ENCODE results near the gene URB2. TPM values are rescaled to one million over a fixed set of nuclear protein-coding genes. Genes with fewer than 3 reads are reported as not detected.
"Not testable (repeated sequence)": the region's sequence is repeated elsewhere in the genome, so short reads cannot be mapped to it uniquely, and the experiment has no call there.

The URB2 gene
- polyA plus RNA-seq, 1 donor: 6.7 TPM

GRCh38 chr1:229613938-229614337, 12.1 kb upstream of the URB2 start:
- 67% methylated on average over 1 of the region's 5 CpGs for whole genome bisulfite sequencing (ENCODE audit: insufficient coverage, low lambda C conversion rate)
- no peak for DNase-seq
- Histone ChIP-seq H3K36me3 (ENCODE audit: control insufficient read depth, insufficient read depth, low read length) (peaks cover 52% of the 10 kb centered on the region), H3K4me3 (ENCODE audit: low read length) (no peak overlapping the region), H3K27ac (ENCODE audit: low read length) (no peak overlapping the region), H3K9me3 (ENCODE audit: control insufficient read depth, low read depth, low read length) (no peaks in the 10 kb centered on the region), H3K4me1 (ENCODE audit: control insufficient read depth, insufficient read depth, low read length) (no peaks in the 10 kb centered on the region), H3K27me3 (ENCODE audit: control insufficient read depth, insufficient read depth, low read length) (no peaks in the 10 kb centered on the region)

GRCh38 chr1:229614701-229615100, 11.3 kb upstream of the URB2 start:
- H3K27ac ChIP-seq (ENCODE audit: low read length): no peak overlapping the region
- no peak overlapping the region for H3K4me3 ChIP-seq (ENCODE audit: low read length)
- H3K9me3 ChIP-seq (ENCODE audit: control insufficient read depth, low read depth, low read length): no peaks in the 10 kb centered on the region
- DNase-seq: no peak
- WGBS (ENCODE audit: insufficient coverage, low lambda C conversion rate): 100% methylated on average over 1 of the region's 2 CpGs
- no peaks in the 10 kb centered on the region for H3K27me3 ChIP-seq (ENCODE audit: control insufficient read depth, insufficient read depth, low read length)
- no peaks in the 10 kb centered on the region for H3K4me1 ChIP-seq (ENCODE audit: control insufficient read depth, insufficient read depth, low read length)
- H3K36me3 ChIP-seq (ENCODE audit: control insufficient read depth, insufficient read depth, low read length): peaks cover 45% of the 10 kb centered on the region

- 86% methylated on average over 5 of the region's 11 CpGs for WGBS (ENCODE audit: insufficient coverage, low lambda C conversion rate)
Observed at GRCh38 chr1:229617351-229618100, 8.5 kb upstream of the URB2 start.

GRCh38 chr1:229619002-229619401, 7.0 kb upstream of the URB2 start:
- DNase-seq: no peak
- H3K27ac ChIP-seq (ENCODE audit: low read length): no peak overlapping the region
- H3K27me3 ChIP-seq (ENCODE audit: control insufficient read depth, insufficient read depth, low read length): no peaks in the 10 kb centered on the region
- H3K4me1 ChIP-seq (ENCODE audit: control insufficient read depth, insufficient read depth, low read length): no peaks in the 10 kb centered on the region
- H3K4me3 ChIP-seq (ENCODE audit: low read length): no peak overlapping the region
- peaks cover 5% of the 10 kb centered on the region for H3K36me3 ChIP-seq (ENCODE audit: control insufficient read depth, insufficient read depth, low read length)
- no peaks in the 10 kb centered on the region for H3K9me3 ChIP-seq (ENCODE audit: control insufficient read depth, low read depth, low read length)

More at GRCh38 chr1:229617351-229618100, 8.5 kb upstream of the URB2 start:
- no peak for DNase-seq
- Histone ChIP-seq H3K4me1 (ENCODE audit: control insufficient read depth, insufficient read depth, low read length) (no peaks in the 10 kb centered on the region), H3K4me3 (ENCODE audit: low read length) (no peak overlapping the region), H3K9me3 (ENCODE audit: control insufficient read depth, low read depth, low read length) (no peaks in the 10 kb centered on the region), H3K36me3 (ENCODE audit: control insufficient read depth, insufficient read depth, low read length) (peaks cover 18% of the 10 kb centered on the region), H3K27ac (ENCODE audit: low read length) (no peak overlapping the region), H3K27me3 (ENCODE audit: control insufficient read depth, insufficient read depth, low read length) (no peaks in the 10 kb centered on the region)

GRCh38 chr1:229619614-229620013, 6.4 kb upstream of the URB2 start:
- Histone ChIP-seq H3K36me3 (ENCODE audit: control insufficient read depth, insufficient read depth, low read length) (no peaks in the 10 kb centered on the region), H3K27me3 (ENCODE audit: control insufficient read depth, insufficient read depth, low read length) (no peaks in the 10 kb centered on the region), H3K9me3 (ENCODE audit: control insufficient read depth, low read depth, low read length) (no peaks in the 10 kb centered on the region), H3K27ac (ENCODE audit: low read length) (no peak overlapping the region), H3K4me1 (ENCODE audit: control insufficient read depth, insufficient read depth, low read length) (peaks cover 4% of the 10 kb centered on the region), H3K4me3 (ENCODE audit: low read length) (no peak overlapping the region)
- DNase-seq: no peak
- WGBS (ENCODE audit: insufficient coverage, low lambda C conversion rate): 89% methylated on average over 1 of the region's 5 CpGs

- WGBS (ENCODE audit: insufficient coverage, low lambda C conversion rate): no CpG with 5 or more reads among the region's 3 CpGs
Observed at GRCh38 chr1:229620876-229621275, 5.2 kb upstream of the URB2 start.

GRCh38 chr1:229621663-229622062, 4.4 kb upstream of the URB2 start:
- Histone ChIP-seq H3K9me3 (ENCODE audit: control insufficient read depth, low read depth, low read length) (no peaks in the 10 kb centered on the region), H3K27me3 (ENCODE audit: control insufficient read depth, insufficient read depth, low read length) (no peaks in the 10 kb centered on the region), H3K27ac (ENCODE audit: low read length) (no peak overlapping the region), H3K4me3 (ENCODE audit: low read length) (no peak overlapping the region), H3K4me1 (ENCODE audit: control insufficient read depth, insufficient read depth, low read length) (peaks cover 5% of the 10 kb centered on the region), H3K36me3 (ENCODE audit: control insufficient read depth, insufficient read depth, low read length) (no peaks in the 10 kb centered on the region)
- DNase-seq: no peak
- 80% methylated on average over 1 of the region's 2 CpGs for WGBS (ENCODE audit: insufficient coverage, low lambda C conversion rate)

More at GRCh38 chr1:229620876-229621275, 5.2 kb upstream of the URB2 start:
- no peak for DNase-seq
- no peak overlapping the region for H3K27ac ChIP-seq (ENCODE audit: low read length)
- no peak overlapping the region for H3K4me3 ChIP-seq (ENCODE audit: low read length)
- no peaks in the 10 kb centered on the region for H3K36me3 ChIP-seq (ENCODE audit: control insufficient read depth, insufficient read depth, low read length)
- peaks cover 5% of the 10 kb centered on the region for H3K4me1 ChIP-seq (ENCODE audit: control insufficient read depth, insufficient read depth, low read length)
- no peaks in the 10 kb centered on the region for H3K9me3 ChIP-seq (ENCODE audit: control insufficient read depth, low read depth, low read length)
- H3K27me3 ChIP-seq (ENCODE audit: control insufficient read depth, insufficient read depth, low read length): no peaks in the 10 kb centered on the region

GRCh38 chr1:229622641-229623120, 3.4 kb upstream of the URB2 start:
- H3K4me3 ChIP-seq (ENCODE audit: low read length); H3K27ac ChIP-seq (ENCODE audit: low read length); H3K9me3 ChIP-seq (ENCODE audit: control insufficient read depth, low read depth, low read length); H3K27me3 ChIP-seq (ENCODE audit: control insufficient read depth, insufficient read depth, low read length); H3K4me1 ChIP-seq (ENCODE audit: control insufficient read depth, insufficient read depth, low read length); DNase-seq; H3K36me3 ChIP-seq (ENCODE audit: control insufficient read depth, insufficient read depth, low read length): not testable (repeated sequence)
- WGBS (ENCODE audit: insufficient coverage, low lambda C conversion rate): no CpG with 5 or more reads among the region's 10 CpGs

GRCh38 chr1:229623225-229623624, 2.8 kb upstream of the URB2 start:
- DNase-seq: no peak
- Histone ChIP-seq H3K4me3 (ENCODE audit: low read length) (no peak overlapping the region), H3K27me3 (ENCODE audit: control insufficient read depth, insufficient read depth, low read length) (no peaks in the 10 kb centered on the region), H3K27ac (ENCODE audit: low read length) (no peak overlapping the region), H3K36me3 (ENCODE audit: control insufficient read depth, insufficient read depth, low read length) (no peaks in the 10 kb centered on the region), H3K9me3 (ENCODE audit: control insufficient read depth, low read depth, low read length) (no peaks in the 10 kb centered on the region), H3K4me1 (ENCODE audit: control insufficient read depth, insufficient read depth, low read length) (peaks cover 9% of the 10 kb centered on the region)
- WGBS (ENCODE audit: insufficient coverage, low lambda C conversion rate): 100% methylated on average over 2 of the region's 5 CpGs

GRCh38 chr1:229623838-229624237, 2.2 kb upstream of the URB2 start:
- Histone ChIP-seq H3K4me1 (ENCODE audit: control insufficient read depth, insufficient read depth, low read length) (peaks cover 9% of the 10 kb centered on the region), H3K36me3 (ENCODE audit: control insufficient read depth, insufficient read depth, low read length) (no peaks in the 10 kb centered on the region), H3K9me3 (ENCODE audit: control insufficient read depth, low read depth, low read length) (no peaks in the 10 kb centered on the region), H3K27ac (ENCODE audit: low read length) (no peak overlapping the region), H3K4me3 (ENCODE audit: low read length) (no peak overlapping the region), H3K27me3 (ENCODE audit: control insufficient read depth, insufficient read depth, low read length) (no peaks in the 10 kb centered on the region)
- DNase-seq: no peak
- WGBS (ENCODE audit: insufficient coverage, low lambda C conversion rate): no CpG with 5 or more reads among the region's 1 CpG

GRCh38 chr1:229624521-229625070, 1.5 kb upstream of the URB2 start:
- DNase-seq: no peak
- no peak overlapping the region for H3K27ac ChIP-seq (ENCODE audit: low read length)
- WGBS (ENCODE audit: insufficient coverage, low lambda C conversion rate): 80% methylated on average over 1 of the region's 9 CpGs
- no peaks in the 10 kb centered on the region for H3K9me3 ChIP-seq (ENCODE audit: control insufficient read depth, low read depth, low read length)
- H3K27me3 ChIP-seq (ENCODE audit: control insufficient read depth, insufficient read depth, low read length): no peaks in the 10 kb centered on the region
- peak overlapping the region; percentile 68 for H3K4me3 ChIP-seq (ENCODE audit: low read length)
- H3K36me3 ChIP-seq (ENCODE audit: control insufficient read depth, insufficient read depth, low read length): no peaks in the 10 kb centered on the region
- peaks cover 9% of the 10 kb centered on the region for H3K4me1 ChIP-seq (ENCODE audit: control insufficient read depth, insufficient read depth, low read length)
